ENCODE results near the gene MRPL37.

DNA sequence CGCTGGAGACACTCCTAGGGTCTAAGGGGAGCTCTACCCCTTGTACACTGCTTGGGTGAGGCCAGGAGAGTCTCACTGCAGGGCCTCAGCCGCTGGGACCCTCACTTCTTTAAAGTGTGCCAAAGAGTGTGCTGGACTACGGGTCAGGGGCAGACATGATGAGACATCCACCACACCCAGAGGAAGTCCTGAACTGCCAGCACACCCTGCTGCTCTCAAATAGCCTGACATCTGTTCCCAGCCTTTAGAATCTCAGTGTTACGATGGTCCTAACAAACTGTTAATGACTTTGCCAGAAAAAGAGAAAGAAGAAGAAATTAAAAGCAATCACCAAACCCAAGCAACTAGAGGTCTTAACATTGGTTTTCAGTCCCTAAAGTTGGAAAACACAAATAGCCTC lies 49.0 kb downstream of the MRPL37 start:
- TF ChIP-seq TARDBP (IDR thresholded peaks at IDR 0.05) = no peak
- TF ChIP-seq HDGF (IDR thresholded peaks at IDR 0.05; ENCODE audit: borderline replicate concordance) = no peak
- TF ChIP-seq LEF1 (IDR thresholded peaks at IDR 0.05; ENCODE audit: borderline replicate concordance) = no peak
- no peak for TF ChIP-seq SUZ12 (IDR thresholded peaks at IDR 0.05)
- no peak for TF ChIP-seq FOXK2 (IDR thresholded peaks at IDR 0.05)

Measured in HEK293T (cell line).